NCI-H2196 (cell line): ENCODE results near the gene DOCK2.

Experiments
- DNase-seq: peaks from one replicate; lab custom pipeline; 2025; ENCODE audit not compliant: unreplicated experiment; lab: John Stamatoyannopoulos, UW

DOCK2 gene

GRCh38 chr5:169688106-169688505 is 51.0 kb downstream of the DOCK2 start:
- no peak for DNase-seq

- DNase-seq: no peak
These were observed 54.4 kb downstream of the DOCK2 start for GRCh38 chr5:169691471-169691870.

GRCh38 chr5:169694091-169694625 is 57.1 kb downstream of the DOCK2 start:
- no peak for DNase-seq

- no peak for DNase-seq
These were observed 58.0 kb downstream of the DOCK2 start for GRCh38 chr5:169695025-169695625.

- DNase-seq: no peak
These were observed 58.9 kb downstream of the DOCK2 start for GRCh38 chr5:169695919-169696490.

GRCh38 chr5:169696621-169697510 is 59.8 kb downstream of the DOCK2 start:
- DNase-seq: no peak

GRCh38 chr5:169697511-169697890 is 60.4 kb downstream of the DOCK2 start:
- no peak for DNase-seq

GRCh38 chr5:169697976-169698375 is 60.9 kb downstream of the DOCK2 start:
- no peak for DNase-seq

- DNase-seq: no peak
These were observed 63.5 kb downstream of the DOCK2 start for GRCh38 chr5:169700611-169701010.

- no peak for DNase-seq
These were observed 64.9 kb downstream of the DOCK2 start for GRCh38 chr5:169701910-169702451.

GRCh38 chr5:169702693-169703481 is 65.8 kb downstream of the DOCK2 start:
- DNase-seq: no peak

GRCh38 chr5:169703813-169704212 is 66.7 kb downstream of the DOCK2 start:
- DNase-seq: no peak

- no peak for DNase-seq
These were observed 68.2 kb downstream of the DOCK2 start for GRCh38 chr5:169705322-169705721.

- no peak for DNase-seq
These were observed 69.0 kb downstream of the DOCK2 start for GRCh38 chr5:169706071-169706470.

- DNase-seq: no peak
These were observed 69.8 kb downstream of the DOCK2 start for GRCh38 chr5:169706758-169707450.

- no peak for DNase-seq
These were observed 70.6 kb downstream of the DOCK2 start for GRCh38 chr5:169707686-169708085.

GRCh38 chr5:169710675-169711074 is 73.6 kb downstream of the DOCK2 start:
- no peak for DNase-seq

- no peak for DNase-seq
These were observed 74.6 kb downstream of the DOCK2 start for GRCh38 chr5:169711551-169712225.

- no peak for DNase-seq
These were observed 75.4 kb downstream of the DOCK2 start for GRCh38 chr5:169712428-169712827.

GRCh38 chr5:169716287-169716686 is 79.2 kb downstream of the DOCK2 start:
- DNase-seq: no peak
